ENCODE measurements around the gene ORC4.
A peak's percentile ranks its signal among the peaks of the same experiment; 100 is the strongest.

ORC4 gene

DNA sequence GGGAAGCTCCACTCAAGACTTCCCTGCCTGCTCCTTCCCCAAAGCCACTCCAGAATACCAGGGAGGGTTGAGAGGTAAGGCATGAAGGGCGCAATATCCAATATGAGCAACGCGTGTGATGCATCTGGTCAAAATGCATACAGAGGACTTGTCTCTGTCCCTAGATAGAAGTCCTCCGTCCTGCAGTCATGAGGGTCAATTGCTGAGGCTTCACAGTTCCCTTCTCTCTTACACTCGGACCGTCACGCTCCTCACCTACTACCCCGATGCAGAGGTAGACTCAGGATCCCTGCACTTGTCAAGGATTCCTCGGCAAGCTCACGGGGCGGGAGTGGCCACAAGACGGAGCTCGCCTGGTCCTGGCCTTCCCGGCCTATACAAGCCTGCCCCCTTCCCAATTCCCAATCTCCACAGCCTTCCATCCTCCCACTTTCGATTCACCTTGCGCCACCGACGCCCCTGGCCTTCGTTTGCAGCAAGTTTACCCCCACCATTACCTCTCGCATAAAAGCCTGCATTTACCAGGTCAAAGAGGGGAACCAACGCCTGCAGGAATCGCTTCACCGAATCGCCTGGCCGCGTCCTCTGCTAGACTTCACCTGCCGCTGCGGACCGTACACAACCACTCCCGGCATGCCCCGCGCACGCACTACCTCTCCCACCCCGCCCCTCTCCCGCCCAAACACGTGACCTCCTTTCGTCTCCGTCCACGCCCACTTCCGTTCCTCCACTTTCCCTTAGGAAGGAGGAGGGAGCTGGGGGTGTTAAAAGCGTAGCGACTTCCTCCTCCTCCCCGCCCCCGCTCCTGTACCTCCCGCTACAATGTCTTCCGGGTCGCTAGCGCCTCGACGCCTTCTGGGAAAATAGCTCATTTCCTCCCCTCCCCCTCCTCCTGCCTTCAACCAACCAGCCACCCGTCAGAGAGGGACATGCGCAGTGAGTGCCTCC, at the start of gene ORC4:
Gene ORC4 (minus strand): TSS at position 627 of the 948 bp plus-strand sequence. CDS start 44,779 bp downstream, outside the sequence.
- peak; percentile 100 for DNase-seq (ENCODE audit: low read depth)

DNA sequence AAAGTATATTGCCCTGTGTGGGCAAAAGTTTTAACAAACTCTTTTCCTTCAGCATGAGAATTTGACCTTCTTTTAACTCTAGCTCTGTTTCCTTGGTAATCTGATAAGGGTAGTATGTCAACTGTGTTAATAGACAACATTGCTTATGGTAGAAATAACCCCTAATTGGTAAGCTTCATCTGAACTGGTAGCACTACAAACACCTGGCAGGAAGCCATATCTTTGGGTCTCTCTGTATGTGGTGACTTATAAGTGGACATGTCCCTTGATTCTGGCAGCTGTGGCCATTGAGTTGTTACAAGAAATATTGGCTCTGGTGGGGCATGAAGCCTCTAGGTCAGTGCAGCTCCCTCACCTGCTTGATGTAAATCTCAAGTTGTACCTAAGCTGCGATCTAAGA, 47.3 kb upstream of the ORC4 start:
- no peak for DNase-seq (ENCODE audit: low read depth)

DNA sequence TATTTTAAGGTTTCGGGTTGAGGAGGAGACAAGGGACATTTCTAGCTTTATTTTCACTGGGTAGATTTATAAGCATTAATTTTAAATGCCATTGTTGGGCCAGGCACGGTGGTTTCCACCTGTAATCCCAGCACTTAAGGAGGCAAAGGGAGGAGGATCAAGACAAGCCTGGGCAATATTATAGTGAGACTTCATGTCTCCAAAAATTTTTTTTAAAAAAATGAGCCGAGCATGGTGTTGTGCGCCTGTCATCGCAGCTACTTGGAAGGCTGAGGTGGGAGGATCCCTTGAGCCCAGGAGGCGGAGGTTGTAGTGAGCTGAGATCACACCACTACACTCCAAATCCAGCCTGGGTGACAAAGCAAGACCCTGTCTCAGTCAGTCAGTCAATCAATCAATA, 45.4 kb upstream of the ORC4 start:
- DNase-seq (ENCODE audit: low read depth) = no peak

DNA sequence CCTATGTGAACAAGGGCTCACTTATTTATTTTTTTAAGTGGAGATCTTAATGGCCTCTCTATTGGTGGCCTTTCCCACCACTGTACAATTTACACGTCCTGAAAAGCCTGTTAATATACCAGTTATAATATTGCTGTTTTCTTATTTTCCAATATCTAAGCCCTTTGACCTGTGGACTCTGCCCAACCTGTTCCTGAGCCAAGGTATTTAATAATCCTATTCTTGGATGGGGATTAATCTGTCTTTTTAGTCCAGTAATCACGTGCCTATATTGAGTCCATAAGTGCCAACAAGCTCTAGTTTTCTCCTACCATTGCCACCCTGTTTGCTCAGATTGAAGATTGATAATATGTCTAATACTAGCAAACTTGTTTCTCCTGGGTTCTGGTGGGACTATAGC, 43.1 kb upstream of the ORC4 start:
- no peak for DNase-seq (ENCODE audit: low read depth)

DNA sequence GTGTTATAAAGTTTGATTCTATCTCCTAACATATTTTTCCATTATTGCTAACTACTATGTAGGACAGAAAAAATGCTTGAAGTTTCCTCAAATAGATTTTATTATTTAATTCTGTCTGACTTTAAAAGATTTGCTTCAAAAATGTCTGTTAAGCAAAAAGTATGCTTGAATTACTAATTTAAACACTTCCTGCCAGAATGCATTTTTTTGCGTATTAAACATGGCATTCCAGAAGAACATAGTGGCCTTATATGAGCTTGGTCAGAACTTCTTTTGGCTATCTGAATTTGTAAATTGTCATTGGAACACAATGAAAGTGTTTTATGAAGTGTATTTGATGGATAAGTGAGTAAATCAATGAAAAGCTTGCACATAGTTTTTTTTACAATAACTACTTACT, 38.1 kb upstream of the ORC4 start:
- DNase-seq (ENCODE audit: low read depth) = peak; percentile 50

DNA sequence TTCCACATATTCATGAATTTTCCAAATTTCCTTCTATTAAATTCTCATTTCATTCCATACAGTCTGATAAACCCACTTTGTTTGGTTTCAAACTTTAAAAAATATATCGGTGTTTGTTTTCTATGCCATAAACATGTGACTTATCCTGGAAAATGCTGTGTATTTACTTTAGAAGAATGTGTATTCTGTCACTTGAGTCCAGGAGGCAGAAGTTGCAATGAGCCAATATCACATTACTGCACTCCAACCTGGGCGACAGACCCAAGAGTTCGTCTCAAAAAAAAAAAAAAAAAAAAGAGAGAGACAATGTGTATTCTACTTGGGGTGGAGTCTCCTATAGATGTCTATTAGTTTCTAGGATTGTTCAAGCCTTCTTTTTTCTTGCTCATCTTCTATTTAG, 32.1 kb upstream of the ORC4 start:
- no peak for DNase-seq (ENCODE audit: low read depth)

DNA sequence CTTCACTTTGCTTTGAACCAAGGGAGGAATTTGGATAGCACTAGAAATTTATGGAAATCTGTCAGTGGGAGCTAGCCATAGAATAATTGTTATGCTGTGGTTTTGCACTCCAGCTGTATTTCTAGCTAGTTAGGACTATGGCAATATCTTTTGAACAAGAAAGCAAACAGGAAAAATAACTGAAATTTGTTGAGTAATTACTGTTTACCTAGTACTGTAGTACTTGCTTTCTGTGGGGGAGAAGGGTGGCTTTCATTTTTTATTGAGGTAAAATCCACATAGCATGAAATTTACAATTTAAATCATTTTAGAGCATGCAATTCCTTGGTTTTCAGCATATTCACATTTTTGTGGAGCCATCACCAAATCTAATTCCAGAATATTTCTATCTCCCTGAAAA, 28.7 kb upstream of the ORC4 start:
- DNase-seq (ENCODE audit: low read depth) = no peak

DNA sequence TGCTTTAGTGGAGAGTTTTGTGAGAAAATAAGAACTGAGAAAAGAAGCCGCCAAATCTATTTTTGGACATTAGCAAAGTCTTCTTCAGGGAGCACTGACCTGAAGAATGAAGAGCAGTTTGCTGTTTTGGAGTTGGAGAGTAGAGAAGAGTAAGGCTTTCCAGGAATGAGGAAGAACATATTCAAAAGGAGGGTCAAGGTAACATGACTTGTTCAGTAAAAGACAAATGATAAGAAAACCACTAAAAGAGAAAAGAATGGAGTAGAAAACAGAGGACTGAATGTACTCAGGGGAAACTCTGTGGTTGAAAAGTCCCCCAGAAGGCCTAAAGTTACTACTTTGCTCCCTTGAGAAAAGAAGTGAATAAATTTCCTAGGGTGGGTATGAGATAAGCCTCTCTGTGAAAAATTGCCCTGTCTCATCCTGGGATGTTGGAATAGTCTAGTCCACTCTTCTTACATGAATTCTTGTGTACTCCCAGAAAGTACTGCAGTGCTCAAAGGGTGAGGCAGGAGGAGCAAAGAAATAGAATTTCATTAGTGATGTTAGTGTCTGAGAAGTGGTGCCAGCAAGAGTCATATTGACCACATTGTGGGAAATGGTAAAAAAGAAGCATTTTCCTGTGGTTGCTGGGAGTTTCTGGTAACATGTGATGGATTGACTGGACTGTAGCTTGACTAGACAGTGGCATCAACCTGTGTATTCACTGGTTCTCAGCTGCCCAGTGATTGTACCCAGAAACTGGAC, 28.1 kb upstream of the ORC4 start:
- DNase-seq (ENCODE audit: low read depth) = peak; percentile 56

DNA sequence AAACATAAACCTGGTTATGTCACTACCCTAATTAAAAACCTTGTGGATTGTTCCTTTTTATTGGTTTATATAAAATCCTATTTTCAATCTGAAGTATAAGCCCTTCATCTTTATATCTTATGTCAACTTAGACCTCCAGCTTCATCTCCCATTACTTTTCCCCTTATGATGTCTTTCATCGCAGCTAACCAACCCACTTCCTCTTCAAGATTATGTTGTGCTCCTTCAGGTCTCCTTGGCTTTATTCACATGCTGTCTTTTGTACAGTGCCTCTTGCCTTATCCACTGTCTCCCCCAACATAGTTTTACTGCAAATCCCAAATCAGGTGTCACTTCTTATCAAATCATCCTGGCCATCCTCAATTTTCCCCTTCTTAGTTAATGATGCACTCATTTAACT, 26.3 kb upstream of the ORC4 start:
- DNase-seq (ENCODE audit: low read depth) = no peak

DNA sequence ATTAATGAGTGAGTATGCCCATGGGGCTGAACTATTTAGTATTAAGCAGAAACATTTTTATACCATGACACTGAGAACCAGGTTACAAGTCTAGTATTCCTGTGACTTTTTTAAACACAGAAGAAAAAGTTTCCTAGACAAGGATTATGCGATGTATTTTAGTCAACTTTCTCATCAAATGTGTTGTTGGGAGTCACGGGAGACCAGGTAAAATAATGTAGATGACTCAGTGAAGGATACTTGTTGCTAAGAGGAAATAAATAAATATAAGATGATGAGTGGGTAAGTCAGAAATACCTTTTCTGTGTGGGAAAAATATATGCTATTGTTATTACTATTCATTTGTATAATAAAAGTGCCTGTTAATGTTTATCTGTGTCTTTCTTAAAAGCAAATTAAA, 23.8 kb upstream of the ORC4 start:
- no peak for DNase-seq (ENCODE audit: low read depth)

DNA sequence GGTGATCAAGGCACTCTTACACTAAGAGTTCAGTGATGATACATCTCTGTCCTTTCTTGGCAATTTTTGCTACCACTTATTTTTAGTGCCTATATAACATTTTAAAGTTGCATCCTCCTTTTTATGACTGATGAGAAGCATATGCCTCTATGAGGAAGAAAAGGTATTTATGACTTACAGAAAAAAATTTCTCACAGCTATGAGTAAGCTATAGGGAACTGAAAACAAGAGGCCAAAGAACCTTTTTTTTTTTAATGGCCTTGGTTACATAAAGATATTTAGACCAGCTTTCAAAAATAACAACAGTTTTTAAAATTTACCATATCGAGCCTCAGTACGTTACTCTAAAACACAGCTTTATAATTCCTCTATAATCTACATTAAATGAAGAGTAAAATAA, 21.7 kb upstream of the ORC4 start:
- DNase-seq (ENCODE audit: low read depth) = no peak

DNA sequence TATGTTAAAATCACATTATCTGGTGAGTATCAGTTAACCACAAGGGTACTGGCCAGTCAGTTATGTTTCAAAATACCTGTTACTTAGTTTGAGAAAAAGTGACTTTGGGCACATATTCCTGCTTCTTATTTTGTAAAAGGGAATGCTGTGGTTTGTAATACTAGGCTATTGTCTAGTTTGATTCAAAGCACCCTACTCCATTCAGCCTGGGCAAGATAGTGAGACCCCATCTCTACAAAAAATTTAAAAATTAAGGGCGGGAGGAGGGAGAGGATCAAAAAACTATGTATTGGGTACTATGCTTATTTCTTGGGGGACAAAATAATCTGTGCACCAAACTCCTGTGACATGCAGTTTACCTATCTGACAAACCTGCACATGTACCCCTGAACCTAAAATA, 19.2 kb upstream of the ORC4 start:
- DNase-seq (ENCODE audit: low read depth) = no peak

DNA sequence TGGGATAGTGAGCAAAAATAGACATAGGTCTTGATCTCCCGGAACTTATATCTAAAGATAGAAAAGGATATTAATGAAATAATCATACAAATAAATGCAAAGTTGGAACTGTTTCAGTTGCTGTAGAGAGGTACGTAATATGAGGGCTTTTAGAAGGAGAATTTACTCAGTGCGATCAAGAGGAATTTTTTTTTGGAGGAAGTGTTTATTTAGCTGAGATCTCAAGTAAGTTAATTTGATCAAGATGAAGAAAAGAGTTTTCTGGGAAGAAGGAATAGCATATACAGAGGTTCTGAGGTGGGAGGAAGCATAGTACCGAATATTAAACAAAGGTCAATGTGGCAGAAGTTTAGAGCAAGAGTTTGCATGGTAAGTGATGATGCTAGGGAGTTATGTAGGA, 11.7 kb upstream of the ORC4 start:
- no peak for DNase-seq (ENCODE audit: low read depth)

DNA sequence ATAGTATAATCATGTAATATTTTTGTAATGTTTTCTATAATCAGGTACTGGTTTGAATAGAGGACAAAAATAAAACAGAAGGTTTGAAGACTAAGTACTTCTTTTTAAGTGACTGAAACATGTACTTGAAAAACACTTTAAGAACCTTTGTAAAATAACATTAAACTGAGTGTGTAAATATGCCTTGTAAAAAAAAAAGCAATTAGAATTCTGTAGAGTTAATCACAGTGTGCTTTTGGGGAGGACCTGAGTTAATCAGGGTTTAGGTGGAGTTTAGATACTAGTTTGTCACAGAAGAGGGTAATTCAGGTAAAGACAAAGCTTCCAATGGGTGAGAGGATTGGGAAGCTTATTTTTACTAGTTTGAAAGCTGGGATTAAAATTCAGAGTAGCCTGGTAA, 10.6 kb upstream of the ORC4 start:
- no peak for DNase-seq (ENCODE audit: low read depth)

DNA sequence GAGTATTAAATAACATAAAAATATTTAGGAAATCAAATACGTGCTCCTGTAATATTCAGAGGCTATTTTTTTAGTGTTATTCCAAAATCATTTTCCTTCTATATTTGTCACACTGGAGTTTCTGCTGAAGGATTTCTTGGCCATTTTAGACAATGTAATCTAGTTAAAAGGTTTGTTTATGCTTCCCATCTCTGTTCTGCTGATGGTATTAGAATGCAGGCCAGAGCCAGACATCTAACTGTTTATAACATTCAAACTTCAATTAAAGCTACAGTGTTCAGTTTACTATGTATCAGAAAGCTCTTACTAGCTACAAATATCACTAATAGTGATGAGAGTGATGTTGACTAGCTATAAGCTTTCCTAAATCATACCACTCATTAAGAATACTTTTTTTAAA, 8.2 kb upstream of the ORC4 start:
- DNase-seq (ENCODE audit: low read depth) = no peak

DNA sequence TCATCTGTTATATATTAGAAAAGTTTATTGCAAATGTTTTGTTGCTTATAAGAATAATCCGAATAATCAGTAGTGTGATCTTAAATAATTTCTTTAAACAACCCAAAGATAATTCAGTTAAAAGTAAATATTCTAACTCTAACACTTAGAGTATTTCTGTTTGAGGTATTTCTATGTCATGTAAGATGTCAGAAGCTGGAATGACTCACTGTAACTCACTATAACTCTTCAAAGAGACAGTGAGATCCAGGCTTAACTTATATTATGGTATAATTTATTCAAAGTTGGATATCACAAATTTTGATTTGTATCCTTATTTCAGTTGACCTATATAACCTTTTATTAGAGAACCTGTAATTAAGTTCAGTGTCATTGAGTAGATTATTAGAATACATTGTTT, 7.3 kb upstream of the ORC4 start:
- peak; percentile 35 for DNase-seq (ENCODE audit: low read depth)

DNA sequence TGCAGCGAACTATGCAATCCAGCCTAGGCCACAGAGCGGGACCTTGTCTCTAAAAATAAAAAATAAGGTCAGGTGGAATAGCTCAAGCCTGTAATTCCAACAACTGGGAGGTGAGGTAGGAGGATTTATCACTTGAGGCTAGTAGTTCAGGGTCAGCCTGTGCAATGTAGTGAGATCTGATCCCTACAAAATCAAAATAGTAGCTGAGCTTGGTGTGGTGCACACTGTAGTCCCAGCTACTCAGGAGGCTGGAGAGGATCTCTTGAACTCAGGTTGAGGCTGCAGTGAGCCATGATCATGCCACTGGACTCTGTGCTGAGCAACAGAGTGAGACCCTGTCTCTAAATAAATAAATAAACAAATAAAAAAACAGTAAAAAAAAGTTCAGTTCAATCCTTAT, 6.0 kb upstream of the ORC4 start:
- DNase-seq (ENCODE audit: low read depth) = no peak

DNA sequence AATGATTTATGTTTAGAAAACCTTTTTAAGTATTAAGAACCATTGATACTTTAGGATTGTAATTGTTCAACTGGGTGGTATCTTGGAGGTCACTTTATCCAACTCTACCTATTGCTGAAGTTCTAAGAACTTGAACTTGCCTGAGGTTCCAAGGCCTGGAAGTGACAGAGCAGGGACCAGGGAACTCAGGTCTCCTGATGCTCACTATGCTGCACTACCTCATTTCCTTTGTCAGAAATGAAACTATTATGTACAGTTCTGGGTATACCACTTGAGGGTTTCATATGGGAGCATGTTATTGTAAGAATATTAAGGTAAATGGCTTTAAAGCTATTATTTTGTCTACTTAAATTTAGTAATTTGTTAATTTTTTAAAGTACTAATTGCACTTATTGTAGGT, 3.3 kb upstream of the ORC4 start:
- no peak for DNase-seq (ENCODE audit: low read depth)

DNA sequence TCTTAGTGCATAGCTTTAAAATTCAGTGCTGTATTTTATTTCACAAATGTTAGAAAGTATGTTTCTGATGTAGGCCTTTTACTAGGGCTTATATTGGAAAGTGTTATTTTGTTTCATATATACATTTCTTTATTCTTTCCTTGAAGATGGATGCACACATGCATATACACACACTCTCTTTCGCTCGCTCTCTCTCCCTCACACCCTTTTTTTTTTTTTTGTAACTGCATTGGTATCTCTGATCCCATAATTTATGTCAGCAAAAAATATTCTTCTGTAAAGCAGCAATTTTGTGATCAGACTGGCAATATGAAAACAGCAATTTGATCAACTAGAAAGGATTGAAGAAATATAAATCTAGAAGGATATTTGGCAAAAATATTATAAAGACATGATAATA, 2.3 kb upstream of the ORC4 start:
- DNase-seq (ENCODE audit: low read depth) = no peak

DNA sequence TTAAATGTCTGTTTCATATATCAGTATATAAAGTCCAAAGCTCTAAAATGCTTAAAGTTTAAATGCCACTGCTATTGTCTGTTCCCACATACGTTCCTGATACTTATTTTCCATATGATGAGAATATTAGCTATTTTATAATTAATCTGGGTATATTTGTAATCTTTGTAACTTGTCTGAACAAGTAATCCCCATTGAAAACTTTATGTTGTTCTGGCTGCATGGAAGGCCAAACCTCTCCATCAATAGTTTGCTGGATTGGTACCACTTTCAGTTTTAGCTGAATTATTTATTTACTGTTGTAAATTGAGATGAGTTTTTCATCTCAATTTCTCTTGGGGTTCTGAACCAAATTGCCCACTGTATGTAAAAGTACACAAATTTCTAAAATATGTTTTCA, 1.8 kb upstream of the ORC4 start:
- no peak for DNase-seq (ENCODE audit: low read depth)

DNA sequence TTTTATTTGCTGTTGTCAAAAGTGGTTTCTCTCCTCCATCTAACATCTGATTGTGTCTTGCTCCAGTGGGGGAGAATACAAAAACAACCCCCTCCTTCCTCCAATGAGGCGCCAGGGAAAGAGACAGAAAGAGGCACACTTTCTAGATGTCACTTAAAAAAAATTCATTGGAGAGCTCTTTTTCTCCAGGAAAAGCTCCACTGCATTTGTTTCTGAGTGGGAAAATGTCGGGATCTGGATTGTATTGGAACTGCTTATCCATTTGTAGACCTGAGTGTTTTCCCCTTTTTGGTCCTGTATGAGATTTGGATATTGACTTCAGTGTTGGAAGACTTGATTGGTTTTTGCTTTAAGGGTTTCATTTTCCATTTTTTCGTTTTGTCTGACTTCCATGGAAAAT, 1.3 kb upstream of the ORC4 start:
- DNase-seq (ENCODE audit: low read depth) = no peak

DNA sequence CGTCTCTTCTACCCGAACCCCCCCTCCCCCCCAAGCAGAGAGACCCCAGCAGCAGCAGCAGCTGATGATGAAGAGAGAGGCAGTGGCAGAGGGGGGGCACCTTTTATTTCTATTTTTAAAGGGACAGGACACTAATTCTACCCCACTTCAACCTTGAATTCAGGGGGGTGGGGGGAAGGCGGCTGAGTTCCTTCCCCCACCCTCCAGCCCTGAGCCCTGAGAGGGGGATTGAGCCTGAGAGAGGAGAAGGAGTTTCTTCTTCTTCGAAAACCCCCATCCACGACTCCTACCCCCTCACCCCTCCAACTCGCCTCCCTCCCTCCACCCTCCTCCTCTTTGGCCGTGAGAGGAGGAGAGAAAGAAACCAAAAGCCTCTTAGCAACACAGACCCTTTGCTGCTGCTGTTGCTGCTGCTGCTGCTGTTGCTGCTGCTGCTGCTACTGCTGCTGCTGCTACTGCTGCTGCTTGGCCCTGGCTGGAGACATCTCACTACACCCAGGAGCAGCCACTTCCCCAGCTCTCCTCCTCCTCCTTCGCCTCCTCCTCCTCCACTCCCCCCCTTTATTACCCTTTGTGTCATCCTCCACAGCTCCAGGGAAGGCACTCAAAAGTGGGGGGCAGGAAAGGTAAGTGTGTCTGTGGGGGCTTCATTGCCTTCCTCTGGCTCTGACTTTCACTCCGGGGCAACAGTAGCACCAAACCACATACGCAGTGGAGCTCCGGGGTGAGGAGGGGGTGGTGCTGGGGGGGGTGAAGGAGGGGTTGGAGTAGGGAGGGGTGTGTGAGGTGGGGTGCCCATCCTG, 723 bp upstream of the ORC4 start, which contains the start of gene MBD5:
Gene MBD5 (plus strand): TSS at position 33 of the 803 bp plus-strand sequence.
- DNase-seq (ENCODE audit: low read depth) = peak; percentile 55

All from iris pigment epithelial cell (primary cell).